ENCODE results near the gene SPNS2.

SPNS2 gene

GRCh38 chr17:4480929-4481898 lies 17.5 kb upstream of the SPNS2 start:
- DNase-seq (ENCODE audit: low spot score): peak; percentile 36

- DNase-seq (ENCODE audit: low spot score): no peak
These were observed 16.2 kb upstream of the SPNS2 start for GRCh38 chr17:4482338-4483011.

GRCh38 chr17:4483012-4483840 lies 15.5 kb upstream of the SPNS2 start:
- no peak for DNase-seq (ENCODE audit: low spot score)

GRCh38 chr17:4485676-4486646 lies 12.7 kb upstream of the SPNS2 start:
- DNase-seq (ENCODE audit: low spot score): peak; percentile 52

- no peak for DNase-seq (ENCODE audit: low spot score)
These were observed 11.4 kb upstream of the SPNS2 start for GRCh38 chr17:4487296-4487695.

- DNase-seq (ENCODE audit: low spot score): no peak
These were observed 10.6 kb upstream of the SPNS2 start for GRCh38 chr17:4487820-4488716.

GRCh38 chr17:4488989-4489595 lies 9.6 kb upstream of the SPNS2 start:
- no peak for DNase-seq (ENCODE audit: low spot score)

- no peak for DNase-seq (ENCODE audit: low spot score)
These were observed 8.5 kb upstream of the SPNS2 start for GRCh38 chr17:4490109-4490591.

- no peak for DNase-seq (ENCODE audit: low spot score)
These were observed 8.0 kb upstream of the SPNS2 start for GRCh38 chr17:4490637-4491061.

GRCh38 chr17:4492721-4493561 lies 5.7 kb upstream of the SPNS2 start:
- no peak for DNase-seq (ENCODE audit: low spot score)

GRCh38 chr17:4497101-4497824 lies 1.4 kb upstream of the SPNS2 start:
- DNase-seq (ENCODE audit: low spot score): no peak

- no peak for DNase-seq (ENCODE audit: low spot score)
These were observed 930 bp downstream of the SPNS2 start for GRCh38 chr17:4499431-4500190.

GRCh38 chr17:4500191-4500571 lies 1.5 kb downstream of the SPNS2 start:
- no peak for DNase-seq (ENCODE audit: low spot score)

GRCh38 chr17:4501295-4501949 lies 2.7 kb downstream of the SPNS2 start:
- DNase-seq (ENCODE audit: low spot score): no peak

GRCh38 chr17:4502466-4503154 lies 3.9 kb downstream of the SPNS2 start:
- DNase-seq (ENCODE audit: low spot score): no peak
